Measurements from ENCODE around the gene PDHX.
"Not testable (repeated sequence)": the region's sequence is repeated elsewhere in the genome, so short reads cannot be mapped to it uniquely, and the experiment has no call there.

The PDHX gene

GRCh38 chr11:34996958-34997357 lies 80.5 kb downstream of the PDHX start:
- no peak for DNase-seq

GRCh38 chr11:34997952-34998528 lies 81.6 kb downstream of the PDHX start:
- no peak for DNase-seq

- no peak for DNase-seq
Observed at GRCh38 chr11:34999453-34999852, 83.0 kb downstream of the PDHX start.

GRCh38 chr11:35003186-35003585 lies 86.8 kb downstream of the PDHX start:
- DNase-seq, result no peak

DNA sequence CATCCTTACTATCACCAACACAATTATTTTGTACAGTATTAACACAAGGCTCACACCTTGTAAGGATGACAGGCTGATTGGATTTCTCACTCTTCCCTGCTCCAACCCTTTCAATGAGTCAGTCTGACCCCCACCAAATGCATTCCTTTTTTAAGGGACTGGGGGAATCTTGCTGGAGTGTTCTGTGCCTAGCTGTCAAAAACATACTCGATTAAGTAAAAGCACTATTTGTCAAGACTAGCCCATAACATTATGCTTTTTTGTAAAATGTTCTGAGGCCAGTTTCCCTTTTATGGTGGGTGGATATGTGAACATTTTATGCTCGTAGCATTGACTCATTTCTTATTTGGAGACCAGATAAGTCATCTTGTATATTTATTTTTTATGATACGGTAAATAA lies 87.2 kb downstream of the PDHX start:
- DNase-seq, result no peak

GRCh38 chr11:35005141-35005780 lies 88.8 kb downstream of the PDHX start:
- DNase-seq, result no peak

DNA sequence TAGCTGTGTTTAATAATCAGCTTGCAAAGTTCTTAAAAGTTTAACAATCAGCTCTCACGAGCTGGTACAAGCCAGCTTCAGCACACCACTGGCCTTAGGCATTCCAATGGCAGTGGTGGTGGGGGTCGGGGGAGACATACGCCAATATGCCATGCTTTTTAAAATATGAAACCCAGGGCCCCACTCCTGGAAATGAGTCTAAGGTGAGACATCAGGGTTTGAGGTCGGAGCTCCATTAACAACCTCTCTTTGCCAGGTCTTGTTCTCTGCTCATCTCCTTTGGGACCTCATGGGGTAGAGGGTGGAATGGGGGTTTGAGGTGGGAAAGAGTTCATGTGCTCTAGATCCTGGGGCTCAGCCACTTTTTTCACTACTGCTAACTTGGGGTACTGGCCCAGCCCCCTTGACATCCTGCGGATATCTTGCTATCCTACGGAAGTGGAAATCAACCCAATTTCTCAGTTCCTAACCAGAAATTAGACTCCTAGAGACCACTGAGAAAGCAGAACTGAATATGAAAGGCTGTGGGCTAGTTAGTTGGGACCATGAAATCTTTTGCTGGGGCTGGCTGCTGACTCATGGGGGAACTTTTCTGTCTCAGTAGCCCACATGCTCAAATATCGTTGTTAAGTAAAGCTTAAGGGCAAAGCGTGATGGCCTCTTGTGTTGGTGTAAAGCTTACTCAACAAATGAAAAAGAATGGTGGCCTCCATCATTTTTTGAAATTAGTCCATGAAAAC lies 90.1 kb downstream of the PDHX start:
- no peak for DNase-seq

- no peak for DNase-seq
Observed at GRCh38 chr11:35007277-35007676, 90.9 kb downstream of the PDHX start.

DNA sequence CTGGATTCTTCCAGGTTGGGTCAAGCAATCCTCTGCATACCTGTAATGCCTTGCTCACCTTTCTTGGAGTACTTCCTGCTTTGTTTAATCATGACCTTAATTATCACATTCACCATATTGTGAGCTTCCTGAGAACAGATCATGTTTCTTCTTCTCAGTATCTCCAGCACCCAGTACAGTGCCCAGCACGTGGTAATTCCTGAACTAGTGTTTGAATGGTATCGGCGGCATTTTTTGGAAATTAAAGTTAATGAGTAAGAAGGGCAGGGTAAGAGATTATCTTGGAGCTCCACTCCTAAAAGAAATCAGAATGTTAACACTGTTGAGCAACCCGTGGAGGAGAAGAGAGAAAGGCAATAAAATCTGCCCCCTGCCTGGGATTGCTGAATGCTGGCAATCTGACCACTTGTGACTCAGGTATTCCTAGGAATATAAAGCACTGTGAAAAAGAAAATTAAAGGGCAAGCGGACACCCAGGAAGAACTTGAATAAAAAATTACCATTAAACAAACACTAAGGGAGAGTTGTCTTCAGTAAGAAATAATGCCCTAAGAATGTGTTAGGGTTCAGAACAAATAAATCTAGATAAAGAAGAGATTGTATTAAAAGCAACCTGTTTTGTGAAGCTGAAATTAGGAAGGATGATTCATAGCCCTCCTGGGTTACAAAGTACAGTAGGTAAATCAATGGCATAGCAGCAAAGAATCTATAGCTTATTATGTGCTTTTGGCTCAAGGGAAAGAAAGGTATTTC lies 92.9 kb downstream of the PDHX start:
- no peak for DNase-seq

- no peak for DNase-seq
Observed at GRCh38 chr11:35009944-35010342, 93.5 kb downstream of the PDHX start.

DNA sequence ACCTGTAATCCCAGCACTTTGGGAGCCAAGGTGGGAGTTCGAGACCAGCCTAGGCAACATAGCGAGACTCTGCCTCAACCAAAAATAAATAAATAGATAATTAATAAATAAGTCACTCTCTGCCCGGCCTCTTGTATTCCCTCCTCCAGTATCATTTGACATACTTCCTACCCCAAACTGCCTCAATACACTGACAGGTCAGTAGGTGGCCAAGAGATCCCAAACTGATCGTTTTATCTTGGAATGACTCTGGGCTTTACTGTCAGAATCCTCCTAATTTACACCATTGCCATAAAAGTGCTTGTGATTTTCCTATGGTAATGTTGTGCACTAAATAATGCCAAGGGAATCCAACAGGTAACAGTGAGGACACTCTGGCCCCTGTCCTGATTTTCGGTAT lies 94.2 kb downstream of the PDHX start:
- DNase-seq, result no peak

DNA sequence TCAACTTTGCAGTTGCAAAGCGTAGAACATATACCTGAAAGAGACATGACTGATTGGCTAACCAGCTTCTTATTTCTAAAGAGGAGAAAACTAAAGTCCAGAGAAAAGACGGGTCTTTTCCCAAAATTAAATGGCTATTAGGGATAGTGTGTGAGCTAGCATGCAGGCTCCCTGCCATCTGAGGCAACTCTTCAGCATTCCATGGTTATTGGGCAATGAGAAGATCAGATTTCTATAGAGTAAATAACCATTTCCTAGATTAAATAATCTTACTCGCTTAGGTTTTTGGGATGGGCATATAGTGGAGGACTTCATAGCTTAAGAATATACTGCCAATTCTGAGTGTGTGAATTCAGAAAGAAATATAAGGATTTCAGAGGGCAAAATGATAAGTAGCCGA lies 95.0 kb downstream of the PDHX start:
- DNase-seq, result no peak

GRCh38 chr11:35011944-35012343 lies 95.5 kb downstream of the PDHX start:
- DNase-seq, result no peak

DNA sequence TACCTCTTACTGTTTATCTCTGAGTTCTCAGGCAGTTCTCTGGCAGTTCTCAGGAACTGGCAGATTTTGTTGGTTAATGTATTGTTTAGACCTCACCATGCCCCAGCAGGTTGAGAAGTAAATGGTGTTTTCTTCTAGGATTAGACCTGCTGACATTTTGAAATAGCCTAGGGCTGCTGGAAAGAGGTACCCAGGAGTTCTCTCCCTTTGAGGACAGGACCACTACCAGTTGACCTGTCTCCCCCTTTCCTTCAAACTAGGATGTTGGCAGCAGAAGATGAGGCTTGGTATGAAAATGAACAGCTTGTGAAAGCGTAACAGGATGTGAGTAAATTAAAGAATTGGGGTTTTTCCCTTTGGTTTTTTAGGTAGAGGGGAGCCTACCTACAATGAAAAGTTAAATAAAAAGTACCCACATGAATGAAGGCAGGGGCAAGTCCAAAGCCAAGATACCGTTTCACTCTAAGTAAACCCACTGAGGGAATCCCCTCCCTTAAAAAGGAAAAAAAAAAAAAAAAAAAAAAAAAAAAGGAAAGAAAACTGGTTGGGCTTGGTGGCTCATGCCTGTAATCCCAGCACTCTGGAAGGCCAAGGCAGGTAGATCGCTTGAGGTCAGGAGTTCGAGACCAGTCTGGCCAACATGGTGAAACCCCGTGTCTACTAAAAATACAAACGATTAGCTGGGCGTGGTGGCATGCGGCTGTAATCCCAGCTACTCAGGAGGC lies 96.2 kb downstream of the PDHX start:
- no peak for DNase-seq

DNA sequence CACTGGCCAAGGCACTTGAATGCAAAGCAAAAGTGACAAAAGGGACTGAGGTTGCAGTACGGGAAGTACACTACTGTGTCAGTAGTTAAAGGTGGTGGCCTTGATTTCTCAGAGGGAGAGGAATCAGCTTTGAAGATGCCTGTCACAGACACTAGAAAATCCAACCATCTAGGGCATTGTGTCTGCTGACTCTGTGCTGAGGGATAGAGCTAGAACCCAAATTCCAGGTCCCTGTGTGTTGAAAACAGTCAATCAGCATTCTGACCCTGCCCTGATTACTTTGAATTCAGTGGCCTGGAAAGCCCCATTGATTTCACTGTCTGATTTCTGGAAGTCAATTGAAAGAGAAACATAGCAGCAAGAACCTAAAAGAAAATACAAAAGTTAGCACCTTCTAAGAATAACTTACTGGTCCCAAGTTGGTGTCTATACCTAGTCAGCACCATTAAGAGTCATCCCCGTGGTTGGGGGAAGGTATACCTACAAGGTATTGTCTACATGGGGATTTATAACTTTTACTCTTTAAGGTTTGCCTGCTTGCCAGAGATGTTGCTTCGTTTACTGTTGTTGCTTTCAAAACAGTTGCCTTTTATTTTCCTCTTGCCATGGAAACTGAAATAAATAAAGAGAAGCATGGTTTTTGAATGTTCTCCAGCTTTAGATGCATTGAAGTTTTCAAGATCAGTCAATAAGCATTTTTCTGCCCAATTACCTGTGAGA lies 97.3 kb downstream of the PDHX start:
- no peak for DNase-seq

- no peak for DNase-seq
Observed at GRCh38 chr11:35014346-35014745, 97.9 kb downstream of the PDHX start.

DNA sequence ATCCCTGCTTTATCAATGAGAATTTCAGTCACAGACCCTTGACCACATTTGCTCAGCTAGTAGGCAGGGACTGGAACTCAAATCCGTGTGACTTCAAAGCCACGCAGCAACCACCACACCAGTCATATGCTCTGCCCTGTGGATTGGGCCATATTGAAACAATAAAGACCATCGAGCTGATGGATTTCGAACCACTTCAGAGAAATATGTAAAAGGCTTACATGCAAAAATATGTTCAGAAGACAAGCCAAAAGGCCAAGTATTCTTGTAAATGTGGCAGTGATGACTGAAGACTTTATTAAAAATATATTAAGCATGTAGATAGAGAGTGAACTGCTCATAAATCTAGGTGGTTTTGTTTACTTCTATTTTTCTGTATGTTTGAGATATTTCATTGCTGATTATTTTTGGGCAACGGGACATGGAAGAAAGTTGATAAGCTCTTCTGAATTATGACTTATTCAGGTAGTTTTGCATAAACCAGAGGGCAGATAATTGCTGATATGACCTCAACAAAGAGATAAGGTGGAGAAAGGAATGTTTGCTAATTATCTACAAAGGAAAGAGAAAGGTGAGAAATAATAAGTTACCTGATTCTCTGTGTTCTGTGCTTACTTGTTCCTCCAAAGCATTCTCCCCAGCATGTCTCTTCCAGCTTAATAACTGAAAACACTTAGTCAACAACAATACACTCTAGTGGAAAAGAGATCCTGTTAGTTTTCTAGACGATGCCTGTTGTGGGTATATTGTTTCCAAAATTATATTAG lies 99.4 kb downstream of the PDHX start:
- no peak for DNase-seq

DNA sequence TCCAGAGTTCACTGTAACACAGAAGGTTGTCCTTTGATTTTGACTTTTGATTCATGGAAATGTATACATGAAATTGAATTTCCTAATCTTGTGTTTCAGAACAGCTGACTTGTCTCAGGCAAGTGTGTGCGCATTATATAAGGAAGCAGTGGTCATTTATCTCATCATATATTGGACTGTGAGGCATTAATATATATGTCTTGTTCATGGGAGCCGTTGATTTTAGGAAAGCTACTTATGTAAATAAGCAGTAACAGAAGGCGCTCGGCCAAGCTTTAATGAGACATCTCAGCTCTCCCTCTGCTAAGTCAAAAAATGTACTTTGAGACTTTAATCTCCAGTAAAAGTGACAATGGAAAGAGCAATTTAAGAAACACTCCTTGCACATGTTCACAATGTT lies 100.5 kb downstream of the PDHX start:
- no peak for DNase-seq

- no peak for DNase-seq
Observed at GRCh38 chr11:35017528-35018342, 101.3 kb downstream of the PDHX start.

GRCh38 chr11:35021589-35021988 lies 105.2 kb downstream of the PDHX start:
- no peak for DNase-seq

- not testable (repeated sequence) for DNase-seq
Observed at GRCh38 chr11:35023940-35024339, 107.5 kb downstream of the PDHX start.

All from activated CD8-positive, alpha-beta memory T cell treated with anti-CD3 and anti-CD28 coated beads, Interleukin-2, amount 50 U/mL, for 4 hours (primary cell).